T-helper 1 cell (primary cell): ENCODE results near the gene ITGA5.

ENCODE experiments used
- DNase-seq, 5 donors: peaks; one replicate each; pipeline ENCODE4 v3.0.0-alpha.2; 2012 to 2020
- total RNA-seq, 4 donors: gene quantifications; one replicate each; lab custom pipeline; 2026; lab: John Stamatoyannopoulos, UW

ITGA5 gene
- 169 to 215 (median 183) reads per million in 4 donors for total RNA-seq

- DNase-seq = peak in 1 of 5 donors; percentile 40
Observed at GRCh38 chr12:54419088-54419887, at the start of gene ITGA5. Gene ITGA5 (minus strand): TSS chr12:54419266. CDS start chr12:54419198, 68 bp downstream.

DNA sequence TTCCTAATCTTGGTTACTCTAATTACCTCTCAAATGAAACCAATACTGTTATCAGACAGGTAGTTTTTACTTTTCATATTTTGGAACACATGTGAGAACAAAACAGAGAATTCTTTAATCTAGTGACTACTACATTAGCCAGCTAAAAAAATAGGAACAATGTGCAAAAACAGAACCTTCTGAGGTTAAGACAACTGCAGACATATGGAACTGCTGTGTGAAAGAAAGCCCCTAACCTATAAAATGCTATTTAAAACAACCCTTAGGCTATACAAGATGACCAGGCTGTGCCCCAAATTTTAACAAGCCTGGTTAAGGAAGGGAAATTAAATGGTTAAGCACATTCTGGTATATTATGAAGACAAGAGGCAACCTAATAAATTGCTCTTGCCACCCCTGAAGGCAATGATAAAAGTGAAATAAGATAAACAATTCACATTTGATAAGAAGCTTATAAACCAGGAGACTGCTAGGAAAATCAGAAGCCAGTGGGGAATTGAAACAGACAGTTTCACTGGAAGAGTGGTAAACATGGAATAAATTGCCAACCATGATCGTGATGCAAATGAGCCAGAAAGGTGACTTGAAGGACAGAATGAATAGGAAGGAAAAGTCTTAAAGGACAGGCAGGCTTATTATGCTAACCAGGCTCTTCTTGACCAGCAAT lies 46.9 kb upstream of the ITGA5 start:
- no peak for DNase-seq

DNA sequence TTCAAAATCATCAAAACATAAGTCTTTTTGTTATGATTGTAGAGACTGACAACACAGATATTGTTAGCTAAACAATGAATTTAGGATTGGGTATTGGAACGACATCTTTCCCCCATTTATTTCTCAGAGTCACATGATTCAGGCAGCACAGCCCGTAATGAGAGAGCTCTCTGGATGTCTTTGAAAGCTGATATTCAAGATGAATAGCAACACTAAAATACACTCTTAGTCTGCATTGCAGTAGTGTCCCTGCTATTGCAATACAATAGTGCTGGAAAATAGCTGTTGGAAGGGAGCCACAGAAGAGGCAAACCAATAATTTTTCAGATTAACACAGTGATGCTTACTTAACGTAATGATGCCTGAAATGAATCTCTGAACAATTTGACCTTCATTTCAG lies 44.4 kb upstream of the ITGA5 start:
- no peak for DNase-seq

DNA sequence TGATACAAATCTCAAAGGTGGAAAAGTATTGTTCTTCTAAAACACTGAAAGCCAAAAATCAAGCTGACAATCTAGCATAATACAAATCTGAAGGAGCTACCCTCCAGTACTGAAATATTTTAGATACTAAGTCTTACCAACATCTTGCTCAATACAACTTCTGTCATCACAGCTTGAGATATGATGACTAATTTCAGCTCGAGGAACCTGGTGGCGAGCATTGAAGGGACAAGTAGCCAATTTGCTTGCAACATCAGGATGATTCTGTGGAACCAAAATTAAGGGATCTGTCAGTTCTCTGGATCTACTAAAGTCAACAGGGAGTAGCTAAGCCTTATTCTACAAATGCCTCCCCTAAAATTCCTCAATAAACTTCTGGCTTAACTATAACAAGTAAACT lies 44.0 kb upstream of the ITGA5 start:
- DNase-seq = no peak

DNA sequence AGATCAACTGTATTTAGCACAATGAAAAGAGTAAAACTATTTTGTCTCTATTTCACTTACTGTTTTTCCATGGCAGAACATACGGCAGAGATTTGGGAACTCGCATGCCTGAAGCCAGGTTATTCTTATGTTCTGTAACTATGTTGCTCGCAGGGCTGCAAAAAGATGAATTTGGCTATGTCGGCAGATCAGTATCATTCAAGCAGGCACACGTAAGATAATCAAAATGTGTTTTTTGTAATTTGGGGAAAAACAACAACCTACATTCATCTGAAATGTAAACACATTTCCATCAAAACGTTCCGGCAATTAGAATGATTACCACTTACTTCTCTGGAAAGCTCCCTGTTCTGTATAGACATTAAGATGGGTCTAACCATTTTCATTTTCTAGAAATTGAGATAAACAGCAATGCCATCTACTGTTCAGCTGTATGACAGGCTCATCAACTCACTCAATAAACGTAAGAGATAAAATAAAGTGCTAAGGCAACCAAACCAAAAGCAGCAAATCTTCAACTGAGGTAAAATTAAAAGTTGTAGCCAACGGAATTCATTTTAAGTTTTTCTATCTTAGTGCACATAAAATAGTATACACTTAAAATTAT lies 41.4 kb upstream of the ITGA5 start:
- DNase-seq = no peak

- no peak for DNase-seq
Observed at GRCh38 chr12:54459355-54459754, 40.3 kb upstream of the ITGA5 start.

DNA sequence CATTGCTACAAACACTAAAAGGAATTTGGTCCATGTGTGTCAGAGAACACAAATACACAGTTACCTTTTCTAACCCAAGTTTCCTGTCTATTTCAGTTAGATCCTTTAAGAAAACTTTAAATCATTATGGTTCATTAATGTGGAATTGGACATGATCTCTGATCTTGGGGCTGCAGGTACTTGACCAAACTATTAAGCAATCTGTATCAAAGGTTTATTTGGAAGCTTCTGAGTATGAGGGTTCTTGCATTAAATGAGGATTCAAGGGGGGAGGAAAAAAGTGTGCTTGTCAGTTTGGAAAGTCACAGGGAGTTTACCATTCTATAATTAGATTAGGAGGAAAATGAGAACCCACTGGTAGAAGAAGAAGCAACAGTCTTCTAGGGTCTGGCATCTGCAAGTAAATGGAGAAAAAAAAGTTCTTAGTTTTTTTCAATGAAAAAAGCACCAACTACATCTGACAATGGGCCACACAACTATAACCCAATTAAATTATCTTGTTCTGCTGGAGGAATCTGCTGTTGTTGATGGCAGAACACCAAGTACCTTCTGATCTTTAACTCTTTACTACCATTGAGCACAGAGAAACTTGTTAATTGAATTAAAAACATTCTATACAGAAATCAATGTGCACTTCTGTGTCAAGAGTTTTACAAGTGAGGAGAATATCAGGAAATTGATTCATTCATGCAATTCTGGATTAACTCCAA lies 36.8 kb upstream of the ITGA5 start:
- DNase-seq = no peak

DNA sequence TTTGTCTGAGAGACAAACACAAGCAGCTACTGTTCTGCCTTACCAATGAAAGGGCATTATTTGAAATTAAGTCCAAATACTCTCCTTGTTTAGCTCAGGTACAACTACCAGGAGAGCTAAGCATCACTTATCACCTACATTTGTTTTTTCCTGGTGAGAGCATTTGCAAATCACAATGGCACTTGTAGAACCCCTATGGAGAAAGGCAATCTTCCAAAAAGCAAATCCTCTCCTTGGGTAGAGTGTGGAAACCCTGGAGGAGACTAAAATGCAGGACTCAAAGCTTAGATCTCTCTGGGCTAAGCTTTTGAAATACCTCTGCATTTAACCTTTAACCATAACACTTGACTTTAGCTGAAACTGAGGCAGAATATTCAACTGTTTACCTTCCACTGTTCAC lies 33.6 kb upstream of the ITGA5 start:
- no peak for DNase-seq

DNA sequence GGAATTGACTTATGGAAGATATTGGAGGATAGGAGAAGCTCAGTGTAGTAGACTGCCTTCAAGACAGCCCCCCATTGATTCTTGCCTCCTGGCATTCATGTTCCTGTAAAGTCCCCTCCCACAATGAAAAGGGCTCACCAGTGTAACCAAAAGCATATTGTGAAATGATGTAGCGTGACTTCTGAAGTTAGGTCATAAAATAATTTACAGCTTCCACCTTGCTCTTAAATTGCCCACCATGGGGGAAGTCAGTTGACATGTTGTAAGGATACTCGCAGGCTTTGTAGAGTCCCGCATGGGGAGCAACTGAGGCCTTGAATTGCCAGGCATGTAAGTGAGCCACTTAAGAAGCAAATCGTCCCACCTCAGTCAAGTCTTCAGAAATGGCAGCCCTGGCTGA lies 29.3 kb upstream of the ITGA5 start:
- DNase-seq = no peak

GRCh38 chr12:54447917-54448316 lies 28.9 kb upstream of the ITGA5 start:
- DNase-seq = no peak

GRCh38 chr12:54444206-54444605 lies 25.1 kb upstream of the ITGA5 start:
- DNase-seq = no peak

DNA sequence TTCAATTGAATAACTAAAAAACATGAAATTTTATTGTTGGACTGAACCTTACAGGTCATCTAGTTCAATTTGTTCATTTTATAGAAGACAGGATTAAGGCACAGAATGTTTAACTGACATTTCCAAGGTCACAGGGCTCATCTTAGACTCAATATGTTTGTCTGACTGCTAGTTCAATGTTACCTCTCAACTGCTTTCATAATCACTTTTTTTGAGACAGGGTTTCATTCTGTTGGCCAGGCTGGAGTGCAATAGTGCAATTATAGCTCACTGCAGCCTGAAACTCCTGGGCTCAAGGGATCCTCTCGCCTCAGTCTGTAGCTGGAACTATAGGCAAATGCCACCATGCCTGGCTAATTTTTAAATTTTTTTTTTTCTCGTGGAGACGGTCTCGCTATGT lies 24.4 kb upstream of the ITGA5 start:
- no peak for DNase-seq

DNA sequence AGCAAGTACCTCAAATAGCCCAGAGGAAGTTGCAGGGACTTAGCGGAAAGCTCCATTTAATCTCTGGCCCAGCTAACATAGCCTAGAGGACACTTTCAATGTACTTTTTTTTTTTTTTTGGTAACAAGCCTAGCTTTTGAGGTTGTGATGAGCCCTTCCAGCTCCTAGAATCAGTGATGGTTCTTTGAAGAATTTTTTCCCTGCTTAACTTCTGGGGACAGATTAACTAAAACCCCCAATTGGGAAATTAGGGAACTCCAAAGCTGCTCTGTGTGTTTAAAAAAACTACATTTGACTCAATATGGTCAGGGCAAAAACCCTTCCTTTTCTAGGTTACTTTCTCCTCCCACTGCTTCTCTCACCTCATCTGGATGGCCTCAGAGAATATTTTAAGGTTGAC lies 23.9 kb upstream of the ITGA5 start:
- DNase-seq = no peak

GRCh38 chr12:54442099-54442498 lies 23.0 kb upstream of the ITGA5 start:
- DNase-seq = no peak

GRCh38 chr12:54439521-54440255 lies 20.6 kb upstream of the ITGA5 start:
- DNase-seq = peak in 1 of 5 donors; percentile 42

DNA sequence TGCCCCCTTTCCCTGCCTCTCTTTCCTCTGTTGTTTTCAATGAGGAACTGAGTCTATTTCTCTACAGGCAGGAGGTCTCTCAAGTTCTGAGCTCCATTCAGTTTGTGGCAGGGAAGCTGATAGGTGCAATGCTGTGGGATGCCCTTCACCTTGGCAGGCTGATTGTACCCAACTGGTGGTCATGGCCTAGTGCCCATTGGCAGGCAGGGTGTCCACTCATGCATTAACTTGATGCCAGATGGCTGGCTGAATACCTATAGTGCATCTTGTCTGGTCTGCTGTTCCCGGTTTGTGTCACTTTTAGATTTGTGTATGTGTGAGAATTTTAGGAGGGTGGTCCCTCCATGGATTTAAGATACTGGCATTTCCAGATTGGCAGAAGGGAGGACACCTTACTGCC lies 20.0 kb upstream of the ITGA5 start:
- no peak for DNase-seq

DNA sequence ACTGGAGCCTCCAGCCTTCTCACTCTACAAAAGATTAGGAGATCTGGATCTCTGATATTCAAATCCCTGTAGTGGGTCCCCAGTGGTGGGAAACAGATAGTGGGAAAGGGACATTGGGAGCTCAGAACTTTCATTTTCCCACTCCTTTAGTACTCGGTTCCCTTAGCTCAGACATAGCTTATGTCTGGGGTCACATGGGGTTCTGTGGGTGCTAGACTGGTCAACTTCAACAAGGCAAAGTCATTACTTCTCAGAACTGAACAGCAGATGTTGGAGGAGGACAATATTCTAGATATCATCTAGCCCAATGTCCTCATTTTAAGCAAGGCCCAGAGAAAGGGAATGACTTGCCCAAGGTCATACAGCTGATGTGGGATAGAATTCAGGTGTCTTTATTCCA lies 19.5 kb upstream of the ITGA5 start:
- no peak for DNase-seq

DNA sequence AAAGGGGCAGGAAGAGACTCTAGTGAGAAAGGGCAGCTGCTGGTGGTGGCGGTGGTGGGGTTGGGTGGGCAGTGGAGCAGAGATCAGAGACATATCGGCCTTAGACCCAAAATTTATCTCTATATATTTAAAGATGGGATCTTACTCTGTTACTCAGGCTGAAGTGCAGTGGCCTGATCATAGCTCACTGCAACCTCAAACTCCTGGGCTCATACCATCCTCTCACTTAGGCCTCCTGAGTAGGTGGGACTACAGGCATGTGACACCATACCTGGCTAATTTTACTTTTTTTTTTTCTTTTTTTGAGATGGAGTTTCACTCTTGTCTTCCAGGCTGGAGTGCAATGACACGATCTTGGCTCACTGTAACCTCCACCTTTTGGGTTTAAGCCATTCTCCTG lies 18.6 kb upstream of the ITGA5 start:
- no peak for DNase-seq

GRCh38 chr12:54437243-54437642 lies 18.2 kb upstream of the ITGA5 start:
- no peak for DNase-seq

- no peak for DNase-seq
Observed at GRCh38 chr12:54432815-54433164, 13.7 kb upstream of the ITGA5 start.

- no peak for DNase-seq
Observed at GRCh38 chr12:54431911-54432814, 13.1 kb upstream of the ITGA5 start.
